Measurements from ENCODE around the gene CTNNA2. TPM values are rescaled to one million over a fixed set of nuclear protein-coding genes. Genes with fewer than 3 reads are reported as not detected.

The CTNNA2 gene
- total and polyA plus RNA-seq, 9 of the 15 experiments (the other 6 are each of a cell fraction or from before 2014, with no cell fraction given) = 0.03 to 0.40 (median 0.15) TPM

DNA sequence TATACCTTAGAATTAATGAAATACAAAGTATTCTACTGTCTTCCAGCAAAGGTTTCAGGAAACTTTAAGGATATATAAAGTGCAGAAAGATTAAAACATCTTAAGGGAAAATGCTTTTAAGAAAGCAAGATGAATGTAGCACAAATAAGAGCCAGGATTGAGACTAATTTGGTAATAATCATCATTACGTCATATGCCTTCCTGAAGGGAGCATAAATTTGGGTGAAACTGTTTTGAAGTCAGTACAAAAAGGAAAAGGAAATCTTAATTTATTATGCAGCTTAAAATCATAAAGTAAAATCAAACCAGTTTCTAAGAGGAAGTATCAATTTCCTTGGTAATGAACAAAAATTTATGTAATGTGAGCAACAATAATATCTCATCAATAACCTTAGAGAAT lies 221.7 kb downstream of the CTNNA2 start (continued):
- TF ChIP-seq, protein P1, sequence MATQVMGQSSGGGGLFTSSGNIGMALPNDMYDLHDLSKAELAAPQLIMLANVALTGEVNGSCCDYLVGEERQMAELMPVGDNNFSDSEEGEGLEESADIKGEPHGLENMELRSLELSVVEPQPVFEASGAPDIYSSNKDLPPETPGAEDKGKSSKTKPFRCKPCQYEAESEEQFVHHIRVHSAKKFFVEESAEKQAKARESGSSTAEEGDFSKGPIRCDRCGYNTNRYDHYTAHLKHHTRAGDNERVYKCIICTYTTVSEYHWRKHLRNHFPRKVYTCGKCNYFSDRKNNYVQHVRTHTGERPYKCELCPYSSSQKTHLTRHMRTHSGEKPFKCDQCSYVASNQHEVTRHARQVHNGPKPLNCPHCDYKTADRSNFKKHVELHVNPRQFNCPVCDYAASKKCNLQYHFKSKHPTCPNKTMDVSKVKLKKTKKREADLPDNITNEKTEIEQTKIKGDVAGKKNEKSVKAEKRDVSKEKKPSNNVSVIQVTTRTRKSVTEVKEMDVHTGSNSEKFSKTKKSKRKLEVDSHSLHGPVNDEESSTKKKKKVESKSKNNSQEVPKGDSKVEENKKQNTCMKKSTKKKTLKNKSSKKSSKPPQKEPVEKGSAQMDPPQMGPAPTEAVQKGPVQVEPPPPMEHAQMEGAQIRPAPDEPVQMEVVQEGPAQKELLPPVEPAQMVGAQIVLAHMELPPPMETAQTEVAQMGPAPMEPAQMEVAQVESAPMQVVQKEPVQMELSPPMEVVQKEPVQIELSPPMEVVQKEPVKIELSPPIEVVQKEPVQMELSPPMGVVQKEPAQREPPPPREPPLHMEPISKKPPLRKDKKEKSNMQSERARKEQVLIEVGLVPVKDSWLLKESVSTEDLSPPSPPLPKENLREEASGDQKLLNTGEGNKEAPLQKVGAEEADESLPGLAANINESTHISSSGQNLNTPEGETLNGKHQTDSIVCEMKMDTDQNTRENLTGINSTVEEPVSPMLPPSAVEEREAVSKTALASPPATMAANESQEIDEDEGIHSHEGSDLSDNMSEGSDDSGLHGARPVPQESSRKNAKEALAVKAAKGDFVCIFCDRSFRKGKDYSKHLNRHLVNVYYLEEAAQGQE (IDR thresholded peaks at IDR 0.05; ENCODE audit: borderline replicate concordance) = no peak
- TF ChIP-seq, protein P1 (CRISPR knock-in tag; IDR thresholded peaks at IDR 0.05; ENCODE audit: low read depth) = no peak
- TF ChIP-seq GATAD2A (IDR thresholded peaks at IDR 0.05) (no peak), POU5F1 (IDR thresholded peaks at IDR 0.05; ENCODE audit: borderline replicate concordance, low read depth, low read length, partially characterized antibody) (no peak)

All from K562 (cell line).